Measurements from ENCODE around the gene CEP20.

GRCh38 chr16:15870011-15870410 lies 18.4 kb downstream of the CEP20 start:
- TF ChIP-seq POLR2AphosphoS5 (IDR thresholded peaks at IDR 0.05) = no peak
- TF ChIP-seq CTCF (IDR thresholded peaks at IDR 0.05) = no peak
- TF ChIP-seq POLR2A (IDR thresholded peaks at IDR 0.05) = no peak
